Fibroblast of skin of left biceps (primary cell): ENCODE data around the gene ROBO1.
"Not testable (repeated sequence)": the region's sequence is repeated elsewhere in the genome, so short reads cannot be mapped to it uniquely, and the experiment has no call there.

Experiments
- DNase-seq, 2 experiments: peaks; one replicate each; pipeline ENCODE4 v3.0.0-alpha.2; 2013; ENCODE audit warnings: low read depth in 2 of 2

Gene ROBO1

GRCh38 chr3:79378064-79378463 lies 389.7 kb downstream of the ROBO1 start:
- DNase-seq = no peak

GRCh38 chr3:79369306-79369705 lies 398.5 kb downstream of the ROBO1 start:
- no peak for DNase-seq

GRCh38 chr3:79368403-79368802 lies 399.4 kb downstream of the ROBO1 start:
- DNase-seq = no peak

- no peak for DNase-seq
Observed at GRCh38 chr3:79367803-79368202, 400.0 kb downstream of the ROBO1 start.

GRCh38 chr3:79367066-79367465 lies 400.7 kb downstream of the ROBO1 start:
- no peak for DNase-seq

- no peak for DNase-seq
Observed at GRCh38 chr3:79366414-79366813, 401.4 kb downstream of the ROBO1 start.

- DNase-seq = no peak
Observed at GRCh38 chr3:79364784-79365183, 403.0 kb downstream of the ROBO1 start.

GRCh38 chr3:79362571-79363270 lies 405.1 kb downstream of the ROBO1 start:
- no peak for DNase-seq

- no peak for DNase-seq
Observed at GRCh38 chr3:79361748-79362378, 405.9 kb downstream of the ROBO1 start.

- no peak for DNase-seq
Observed at GRCh38 chr3:79358327-79358726, 409.5 kb downstream of the ROBO1 start.

- no peak for DNase-seq
Observed at GRCh38 chr3:79354179-79354688, 413.6 kb downstream of the ROBO1 start.

GRCh38 chr3:79351699-79352098 lies 416.1 kb downstream of the ROBO1 start:
- DNase-seq = no peak

GRCh38 chr3:79344876-79345871 lies 422.6 kb downstream of the ROBO1 start:
- no peak for DNase-seq

- no peak for DNase-seq
Observed at GRCh38 chr3:79341961-79342360, 425.8 kb downstream of the ROBO1 start.

GRCh38 chr3:79339846-79340245 lies 428.0 kb downstream of the ROBO1 start:
- no peak for DNase-seq

- DNase-seq = no peak
Observed at GRCh38 chr3:79337798-79338197, 430.0 kb downstream of the ROBO1 start.

- DNase-seq = no peak
Observed at GRCh38 chr3:79329154-79329553, 438.6 kb downstream of the ROBO1 start.

- DNase-seq = no peak
Observed at GRCh38 chr3:79326642-79327041, 441.2 kb downstream of the ROBO1 start.

GRCh38 chr3:79325833-79326383 lies 441.9 kb downstream of the ROBO1 start:
- DNase-seq = not testable (repeated sequence)

- no peak for DNase-seq
Observed at GRCh38 chr3:79317551-79318518, 450.0 kb downstream of the ROBO1 start.

GRCh38 chr3:79314962-79315361 lies 452.8 kb downstream of the ROBO1 start:
- no peak for DNase-seq
